Right forelimb (tissue), 1 donor: ENCODE results near the gene IKZF1.

Source experiments
- DNase-seq: peaks from one replicate; pipeline ENCODE4 v3.0.0-alpha.2; 2018

Gene IKZF1

GRCh38 chr7:50304129-50304910 lies at the start of gene IKZF1:
TSS of gene IKZF1 (plus strand) at chr7:50304716. CDS start at chr7:50319062, 14,346 bp downstream.
- no peak for DNase-seq

- DNase-seq: no peak
These were observed 42.9 kb upstream of the IKZF1 start for GRCh38 chr7:50261593-50261992.

- DNase-seq: no peak
These were observed 42.1 kb upstream of the IKZF1 start for GRCh38 chr7:50262446-50262845.

- DNase-seq: no peak
These were observed 41.4 kb upstream of the IKZF1 start for GRCh38 chr7:50262916-50263690.

- DNase-seq: no peak
These were observed 39.6 kb upstream of the IKZF1 start for GRCh38 chr7:50264908-50265307.

GRCh38 chr7:50265968-50266634 lies 38.4 kb upstream of the IKZF1 start:
- DNase-seq: no peak

- DNase-seq: no peak
These were observed 37.7 kb upstream of the IKZF1 start for GRCh38 chr7:50266635-50267386.

- no peak for DNase-seq
These were observed 36.9 kb upstream of the IKZF1 start for GRCh38 chr7:50267525-50268041.

GRCh38 chr7:50268223-50268622 lies 36.3 kb upstream of the IKZF1 start:
- DNase-seq: no peak

GRCh38 chr7:50268990-50269389 lies 35.5 kb upstream of the IKZF1 start:
- DNase-seq: no peak

GRCh38 chr7:50270531-50271018 lies 33.9 kb upstream of the IKZF1 start:
- DNase-seq: no peak

GRCh38 chr7:50272808-50273207 lies 31.7 kb upstream of the IKZF1 start:
- DNase-seq: no peak

- DNase-seq: no peak
These were observed 31.2 kb upstream of the IKZF1 start for GRCh38 chr7:50273301-50273700.

- DNase-seq: no peak
These were observed 30.6 kb upstream of the IKZF1 start for GRCh38 chr7:50273870-50274269.

- no peak for DNase-seq
These were observed 30.2 kb upstream of the IKZF1 start for GRCh38 chr7:50274361-50274760.

- DNase-seq: no peak
These were observed 29.1 kb upstream of the IKZF1 start for GRCh38 chr7:50275430-50275829.

- no peak for DNase-seq
These were observed 28.0 kb upstream of the IKZF1 start for GRCh38 chr7:50276483-50276882.

GRCh38 chr7:50278120-50278519 lies 26.4 kb upstream of the IKZF1 start:
- DNase-seq: no peak

GRCh38 chr7:50281680-50282445 lies 22.7 kb upstream of the IKZF1 start:
- no peak for DNase-seq

GRCh38 chr7:50282813-50283605 lies 21.5 kb upstream of the IKZF1 start:
- no peak for DNase-seq

GRCh38 chr7:50283731-50284130 lies 20.8 kb upstream of the IKZF1 start:
- no peak for DNase-seq
